Kidney (tissue), 14 donors: ENCODE results near the gene BOD1. TPM values are rescaled to one million over a fixed set of nuclear protein-coding genes. Genes with fewer than 3 reads are reported as not detected.

ENCODE experiments used
- DNase-seq, 5 donors: peaks; one replicate each; pipeline ENCODE4 v3.0.0-alpha.2; 2013 to 2020
- FAIRE-seq: peaks from 2 replicates; lab custom pipeline; 2012; peaks lifted over from hg19 to GRCh38; lab: Jason Lieb, UNC
- H3K27ac ChIP-seq, 2 donors: one replicate each; pipeline ENCODE4 v1.7.0; 2013; ENCODE audit warnings: low read depth in 2 of 2, low read length in 2 of 2, inconsistent platforms in 1 of 2
- H3K27me3 ChIP-seq: one replicate; pipeline ENCODE4 v1.7.1; 2013; ENCODE audit warnings: low read length, inconsistent platforms; ENCODE audit not compliant: control insufficient read depth, insufficient read depth
- H3K36me3 ChIP-seq, 3 donors: one replicate each; pipeline versions ENCODE4 v1.7.0 to v1.7.1; 2013; ENCODE audit warnings: low read length in 3 of 3, control low read depth in 1 of 3, inconsistent platforms in 1 of 3; ENCODE audit not compliant: insufficient read depth in 3 of 3, control insufficient read depth in 2 of 3
- H3K4me1 ChIP-seq, 3 donors: one replicate each; pipeline versions ENCODE4 v1.7.0 to v1.7.1; 2013; ENCODE audit warnings: low read length in 3 of 3, inconsistent platforms in 1 of 3, low read depth in 1 of 3; ENCODE audit not compliant: control insufficient read depth in 2 of 3, insufficient read depth in 2 of 3
- H3K4me3 ChIP-seq, 3 donors: one replicate each; pipeline versions ENCODE4 v1.7.0 to v1.8.1; 2013; ENCODE audit warnings: low read length in 3 of 3, control low read depth in 1 of 3, inconsistent platforms in 1 of 3
- H3K9ac ChIP-seq, 3 donors: one replicate each; pipeline versions ENCODE4 v1.7.0 to v1.7.1; 2013; ENCODE audit warnings: low read length in 3 of 3, control low read depth in 1 of 3, inconsistent platforms in 1 of 3
- H3K9me3 ChIP-seq, 3 donors: one replicate each; pipeline versions ENCODE4 v1.7.0 to v1.7.1; 2013; ENCODE audit warnings: low read length in 3 of 3, control low read depth in 1 of 3, inconsistent platforms in 1 of 3; ENCODE audit not compliant: control insufficient read depth in 2 of 3, insufficient read depth in 1 of 3
- CTCF ChIP-seq: IDR thresholded peaks from 3 replicates; pipeline ENCODE4 v1.5.1; 2012; ENCODE audit warnings: mild to moderate bottlenecking, moderate library complexity, borderline replicate concordance; ENCODE audit not compliant: insufficient read depth; ENCODE audit errors: extremely low read depth
- intact Hi-C: fragments of 100-400 bp; cut with DNase I; formaldehyde crosslinking; loops from one replicate; pipeline ENCODE4 v1.11.1; 2022
- polyA plus RNA-seq: library from polyadenylated mRNA; stranded (reverse); fragments of 350-450 nt; fragmentation: Illumina TruSeq; extraction: RNeasy Lipid Tissue Mini Kit (QIAGEN cat#74804); gene quantifications from one replicate; pipeline ENCODE4 v1.2.3, GENCODE V29; 2014; ENCODE audit warnings: low read depth, low replicate concordance; ENCODE audit not compliant: insufficient read depth
- total RNA-seq: library from RNA; stranded (reverse); fragmentation: NEBNext Ultra II Directional; extraction: Animal tissue kit (Norgen Biotek cat#: 25700); gene quantifications from one replicate; pipeline ENCODE4 v1.2.1, GENCODE V29; 2021
- donor health status: control.
- donor health status: control.
- donor health status: control.
- donor health status: control.
- donor health status: control.
- donor health status: DM: yes; HTN: yes; CAD: no.
- donor health status: Normal renal cell carcinoma (clear cell type).

Gene BOD1
- total and polyA plus RNA-seq, 2 donors from 2014 or later: 32.5 to 43.6 TPM

DNA sequence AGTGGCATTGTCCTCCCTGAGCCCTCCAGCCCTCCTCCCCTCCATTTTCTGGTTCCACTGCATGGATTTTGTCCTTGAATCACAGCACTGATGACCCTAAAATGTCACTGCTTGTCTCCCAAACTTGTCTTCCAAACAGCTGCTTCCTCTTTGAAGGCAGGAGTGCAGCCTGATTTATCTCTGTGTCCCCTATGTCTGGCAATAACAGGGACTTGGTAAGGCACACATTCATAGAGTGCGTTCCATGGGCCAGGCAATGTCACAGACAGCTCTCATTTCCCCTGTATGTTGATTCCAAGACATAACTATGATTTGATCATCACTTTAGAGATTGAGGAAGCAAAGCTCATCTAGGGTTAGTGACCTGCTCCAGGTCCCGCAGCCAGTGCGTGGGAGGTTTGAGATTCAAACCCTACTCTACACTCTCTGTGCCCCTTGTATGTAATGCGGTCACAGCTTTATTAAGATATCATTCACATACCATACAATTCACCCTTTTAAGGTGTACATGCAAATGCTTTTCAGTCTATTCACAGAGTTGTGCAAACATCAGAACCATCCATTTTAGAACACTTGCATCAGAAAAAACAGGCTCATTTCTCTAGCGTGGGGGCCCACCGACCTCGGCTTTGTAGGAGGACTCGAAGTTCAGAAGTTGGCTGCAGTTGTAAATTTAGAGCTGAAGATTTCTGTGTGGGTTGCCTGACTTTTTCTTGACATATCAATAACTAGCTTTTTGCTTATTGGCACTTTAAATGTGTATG is 28.4 kb upstream of the BOD1 start:
- FAIRE-seq (no peak), DNase-seq (peak in 1 of 5 donors; percentile 30)
- Histone ChIP-seq H3K27me3 (no peaks in the 10 kb centered on the region), H3K27ac (peak overlapping the region in 1 of 2 donors; percentile 6), H3K9ac (peak overlapping the region in 1 of 3 donors; percentile 35), H3K9me3 (no peaks in the 10 kb centered on the region), H3K36me3 (no peaks in the 10 kb centered on the region), H3K4me3 (no peak overlapping the region), H3K4me1 (peaks cover 5 to 18% (median 12%) of the 10 kb centered on the region in 3 donors)
- intact Hi-C loops: no loop called here
- TF ChIP-seq CTCF: no peak

DNA sequence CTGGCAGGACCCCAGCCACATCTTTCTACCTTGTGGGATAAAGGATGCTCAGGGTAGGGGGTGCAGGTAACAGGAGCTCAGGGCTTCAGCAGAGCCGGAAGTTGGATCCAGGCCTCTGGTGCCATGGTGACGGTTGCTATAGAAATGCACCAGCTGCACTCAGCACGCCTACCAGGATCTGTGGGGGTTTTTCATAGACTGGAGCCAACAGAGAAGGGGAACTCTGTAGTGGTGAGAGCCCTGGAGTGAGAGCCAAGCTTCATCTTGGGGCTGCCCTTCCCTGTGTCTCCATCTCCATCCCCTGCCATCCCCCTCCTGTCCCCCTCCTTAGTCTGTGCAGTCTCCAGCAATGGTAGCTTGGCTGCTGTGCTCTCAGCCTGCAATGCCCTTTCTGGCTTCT is 27.5 kb upstream of the BOD1 start:
- FAIRE-seq: no peak
- DNase-seq: peak in 4 of 5 donors; percentile 81 to 84 (median 82)
- H3K4me1 ChIP-seq: peaks cover 5 to 18% (median 12%) of the 10 kb centered on the region in 3 donors
- no peak overlapping the region for H3K27ac ChIP-seq
- H3K4me3 ChIP-seq: no peak overlapping the region
- no peaks in the 10 kb centered on the region for H3K27me3 ChIP-seq
- no peak overlapping the region for H3K9ac ChIP-seq
- intact Hi-C loops: no loop called here
- TF ChIP-seq CTCF: no peak
- H3K9me3 ChIP-seq: no peaks in the 10 kb centered on the region
- no peaks in the 10 kb centered on the region for H3K36me3 ChIP-seq

DNA sequence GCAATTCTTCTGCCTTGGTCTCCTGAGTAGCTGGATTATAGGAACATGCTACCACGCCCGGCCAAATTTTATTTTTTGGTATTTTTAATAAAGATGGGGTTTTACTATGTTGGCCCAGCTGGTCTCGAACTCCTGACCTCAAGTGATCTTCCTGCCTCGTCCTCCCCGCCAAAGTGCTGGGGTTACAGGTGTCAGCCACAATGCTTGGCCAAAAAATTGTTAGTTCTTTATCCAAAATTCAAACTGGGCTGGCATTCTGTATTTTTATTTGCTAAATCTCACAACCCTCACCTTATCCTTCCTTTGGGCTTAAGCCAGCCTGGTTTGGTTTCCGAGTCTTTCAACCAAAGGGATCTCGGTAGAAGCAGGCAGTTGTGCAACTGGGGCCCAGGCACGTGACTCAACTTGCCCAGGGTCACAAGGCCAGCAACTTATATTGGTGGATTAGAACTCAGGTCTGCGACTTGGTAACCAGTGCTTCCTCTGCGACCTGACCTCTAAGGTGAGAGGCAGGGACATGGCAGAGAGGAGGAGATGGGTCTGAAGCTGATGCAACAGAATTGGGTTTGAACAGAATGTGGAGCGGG is 26.5 kb upstream of the BOD1 start:
- Histone ChIP-seq H3K27ac (no peak overlapping the region), H3K4me1 (peaks cover 9 to 25% (median 14%) of the 10 kb centered on the region in 3 donors), H3K36me3 (no peaks in the 10 kb centered on the region), H3K9me3 (no peaks in the 10 kb centered on the region), H3K9ac (no peak overlapping the region), H3K27me3 (no peaks in the 10 kb centered on the region), H3K4me3 (no peak overlapping the region)
- intact Hi-C loops: no loop called here
- no peak for TF ChIP-seq CTCF
- FAIRE-seq (no peak), DNase-seq (peak in 1 of 5 donors; percentile 29)
